ENCODE results near the gene TNIP2. TPM values are rescaled to one million over a fixed set of nuclear protein-coding genes. Genes with fewer than 3 reads are reported as not detected.

TNIP2 gene
- total and polyA plus RNA-seq, 2 experiments from 2014 or later, result 40.6 to 55.2 TPM

- Histone ChIP-seq H3K27ac (no peak overlapping the region), H3F3A (ENCODE audit: insufficient read depth) (no peaks in the 10 kb centered on the region), H3K9me3 (ENCODE audit: low read depth) (no peaks in the 10 kb centered on the region), H3K4me1 (ENCODE audit: insufficient read depth) (no peaks in the 10 kb centered on the region), H3K9me2 (ENCODE audit: insufficient read depth) (no peaks in the 10 kb centered on the region), H3K4me3 (no peak overlapping the region), H4K20me1 (ENCODE audit: insufficient read depth) (no peaks in the 10 kb centered on the region), H3K9ac (no peak overlapping the region), H2AFZ (no peak overlapping the region), H3K79me2 (ENCODE audit: insufficient read depth) (peaks cover 6% of the 10 kb centered on the region), H3K4me2 (ENCODE audit: unreplicated experiment) (no peak overlapping the region), H3K27me3 (replicated peaks; ENCODE audit: insufficient read depth) (no peaks in the 10 kb centered on the region), H3K36me3 (ENCODE audit: low read depth) (peaks cover 54% of the 10 kb centered on the region; the same call in 1 of the 2 replicates)
- TF ChIP-seq EZH2phosphoT487 (IDR thresholded peaks at IDR 0.05; ENCODE audit: insufficient read depth, low read depth) (no peak), EZH2 (IDR thresholded peaks at IDR 0.05; ENCODE audit: insufficient read depth, poor library complexity, severe bottlenecking) (no peak)
- WGBS, 2 experiments (ENCODE audit: low coverage in 1 of 2, low lambda C conversion rate in 2 of 2, missing lambda C conversion rate in 2 of 2), result 89 to 93% methylated on average over 8 of the region's 8 CpGs
- DNase-seq, result no peak
- in situ Hi-C loops (cut with MboI), result no loop called here
These were observed 53.8 kb downstream of the TNIP2 start for GRCh38 chr4:2702361-2702760.

- in situ Hi-C loops (cut with MboI), result no loop called here
- WGBS, 2 experiments (ENCODE audit: low coverage in 1 of 2, low lambda C conversion rate in 2 of 2, missing lambda C conversion rate in 2 of 2), result 92 to 95% methylated on average over 8 of the region's 8 CpGs
These were observed 56.1 kb downstream of the TNIP2 start for GRCh38 chr4:2700031-2700430.

GRCh38 chr4:2699534-2699933 is 56.6 kb downstream of the TNIP2 start:
- H3K4me3 ChIP-seq, result no peak overlapping the region

More at GRCh38 chr4:2700031-2700430, 56.1 kb downstream of the TNIP2 start:
- Histone ChIP-seq H3K4me1 (ENCODE audit: insufficient read depth) (no peaks in the 10 kb centered on the region), H3K9me3 (ENCODE audit: low read depth) (no peaks in the 10 kb centered on the region), H3K4me3 (no peak overlapping the region), H4K20me1 (ENCODE audit: insufficient read depth) (no peaks in the 10 kb centered on the region), H3K27me3 (replicated peaks; ENCODE audit: insufficient read depth) (no peaks in the 10 kb centered on the region), H3K9ac (no peak overlapping the region), H3K36me3 (ENCODE audit: low read depth) (peaks cover 65% of the 10 kb centered on the region; the same call in 1 of the 2 replicates), H3K79me2 (ENCODE audit: insufficient read depth) (no peaks in the 10 kb centered on the region; the same call in 1 of the 2 replicates), H3K4me2 (ENCODE audit: unreplicated experiment) (no peak overlapping the region), H3K9me2 (ENCODE audit: insufficient read depth) (no peaks in the 10 kb centered on the region), H3F3A (ENCODE audit: insufficient read depth) (no peaks in the 10 kb centered on the region), H2AFZ (no peak overlapping the region), H3K27ac (no peak overlapping the region)
- DNase-seq, result no peak
- TF ChIP-seq EZH2 (IDR thresholded peaks at IDR 0.05; ENCODE audit: insufficient read depth, poor library complexity, severe bottlenecking) (no peak), EZH2phosphoT487 (IDR thresholded peaks at IDR 0.05; ENCODE audit: insufficient read depth, low read depth) (no peak)

GRCh38 chr4:2698951-2699505 is 57.1 kb downstream of the TNIP2 start:
- Histone ChIP-seq H3K36me3 (ENCODE audit: low read depth) (peaks cover 64% of the 10 kb centered on the region; the same call in 1 of the 2 replicates), H3K9me2 (ENCODE audit: insufficient read depth) (no peaks in the 10 kb centered on the region), H3K9ac (no peak overlapping the region), H3K27ac (no peak overlapping the region), H3K79me2 (ENCODE audit: insufficient read depth) (no peaks in the 10 kb centered on the region; the same call in 1 of the 2 replicates), H2AFZ (no peak overlapping the region), H3K4me3 (no peak overlapping the region), H3K4me1 (ENCODE audit: insufficient read depth) (no peaks in the 10 kb centered on the region), H3K27me3 (replicated peaks; ENCODE audit: insufficient read depth) (no peaks in the 10 kb centered on the region), H3K9me3 (ENCODE audit: low read depth) (no peaks in the 10 kb centered on the region), H3K4me2 (ENCODE audit: unreplicated experiment) (no peak overlapping the region), H3F3A (ENCODE audit: insufficient read depth) (no peaks in the 10 kb centered on the region), H4K20me1 (ENCODE audit: insufficient read depth) (no peaks in the 10 kb centered on the region)
- no peak for TF ChIP-seq EZH2 (IDR thresholded peaks at IDR 0.05; ENCODE audit: insufficient read depth, poor library complexity, severe bottlenecking)
- TF ChIP-seq EZH2phosphoT487 (IDR thresholded peaks at IDR 0.05; ENCODE audit: insufficient read depth, low read depth), result no peak
- 91 to 92% methylated on average over 12 of the region's 12 CpGs for WGBS, 2 experiments (ENCODE audit: low coverage in 1 of 2, low lambda C conversion rate in 2 of 2, missing lambda C conversion rate in 2 of 2)
- no peak for DNase-seq
- in situ Hi-C loops (cut with MboI), result no loop called here

More at GRCh38 chr4:2699534-2699933, 56.6 kb downstream of the TNIP2 start:
- 90 to 93% methylated on average over 7 of the region's 7 CpGs for WGBS, 2 experiments (ENCODE audit: low coverage in 1 of 2, low lambda C conversion rate in 2 of 2, missing lambda C conversion rate in 2 of 2)
- TF ChIP-seq EZH2 (IDR thresholded peaks at IDR 0.05; ENCODE audit: insufficient read depth, poor library complexity, severe bottlenecking) (no peak), EZH2phosphoT487 (IDR thresholded peaks at IDR 0.05; ENCODE audit: insufficient read depth, low read depth) (no peak)
- Histone ChIP-seq H3K9ac (no peak overlapping the region), H3K9me3 (ENCODE audit: low read depth) (no peaks in the 10 kb centered on the region), H3K4me2 (ENCODE audit: unreplicated experiment) (no peak overlapping the region), H3K27me3 (replicated peaks; ENCODE audit: insufficient read depth) (no peaks in the 10 kb centered on the region), H3K4me1 (ENCODE audit: insufficient read depth) (no peaks in the 10 kb centered on the region), H3K9me2 (ENCODE audit: insufficient read depth) (no peaks in the 10 kb centered on the region), H3K36me3 (ENCODE audit: low read depth) (peaks cover 64% of the 10 kb centered on the region; the same call in 1 of the 2 replicates), H2AFZ (no peak overlapping the region), H3K27ac (no peak overlapping the region), H3F3A (ENCODE audit: insufficient read depth) (no peaks in the 10 kb centered on the region), H4K20me1 (ENCODE audit: insufficient read depth) (no peaks in the 10 kb centered on the region), H3K79me2 (ENCODE audit: insufficient read depth) (no peaks in the 10 kb centered on the region; the same call in 1 of the 2 replicates)
- in situ Hi-C loops (cut with MboI), result no loop called here
- no peak for DNase-seq
